SW480 (cell line): ENCODE measurements around the gene WDR46.
A peak's percentile ranks its signal among the peaks of the same experiment; 100 is the strongest.

Source experiments
- DNase-seq: peaks from one replicate; pipeline ENCODE4 v3.0.0-alpha.2; 2016; ENCODE audit warnings: low spot score

The WDR46 gene

DNA sequence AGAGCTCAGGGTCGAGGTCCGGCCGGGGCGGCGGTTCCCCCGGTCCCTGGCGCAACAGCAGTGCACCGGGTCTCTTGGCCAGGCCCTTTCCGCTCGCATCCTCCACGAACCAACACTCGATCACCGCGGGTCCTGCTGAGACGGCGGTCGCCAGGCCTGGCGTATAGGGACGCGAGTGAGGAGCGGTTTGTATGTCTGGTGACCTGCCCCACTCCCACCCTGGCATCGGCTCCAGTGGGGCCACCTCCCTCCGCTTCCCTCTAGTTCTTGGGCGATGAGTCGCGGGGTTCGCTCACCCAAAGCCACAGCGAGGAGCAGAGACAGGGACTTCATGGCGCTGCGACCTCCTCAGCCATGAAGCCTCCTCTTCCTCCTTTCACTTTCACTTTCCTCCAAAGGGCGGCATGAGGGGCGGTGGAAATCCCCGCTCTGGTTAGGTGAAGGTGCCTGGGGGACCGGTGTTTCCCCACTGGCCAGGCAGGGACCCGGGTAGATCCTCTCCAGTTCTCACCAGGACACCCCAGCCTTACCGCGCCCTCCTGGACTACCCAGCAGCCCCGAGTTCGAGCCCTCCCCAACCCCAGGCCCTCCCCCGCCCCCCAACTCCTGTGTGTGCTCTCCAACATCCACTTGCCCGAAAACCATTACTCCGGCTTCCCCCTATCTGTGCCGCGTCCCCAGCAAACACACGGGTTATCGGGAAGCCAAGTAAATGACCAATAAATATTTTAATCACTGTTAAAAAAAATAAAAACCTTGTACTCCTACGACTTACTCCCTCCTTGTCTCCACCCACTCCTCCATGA is 24.9 kb upstream of the WDR46 start, which contains the start of gene TAPBP:
TAPBP (minus strand) TSS at position 370 of the 806 bp plus-strand sequence; CDS start at position 333, 37 bp downstream.
- peak; percentile 62 for DNase-seq

DNA sequence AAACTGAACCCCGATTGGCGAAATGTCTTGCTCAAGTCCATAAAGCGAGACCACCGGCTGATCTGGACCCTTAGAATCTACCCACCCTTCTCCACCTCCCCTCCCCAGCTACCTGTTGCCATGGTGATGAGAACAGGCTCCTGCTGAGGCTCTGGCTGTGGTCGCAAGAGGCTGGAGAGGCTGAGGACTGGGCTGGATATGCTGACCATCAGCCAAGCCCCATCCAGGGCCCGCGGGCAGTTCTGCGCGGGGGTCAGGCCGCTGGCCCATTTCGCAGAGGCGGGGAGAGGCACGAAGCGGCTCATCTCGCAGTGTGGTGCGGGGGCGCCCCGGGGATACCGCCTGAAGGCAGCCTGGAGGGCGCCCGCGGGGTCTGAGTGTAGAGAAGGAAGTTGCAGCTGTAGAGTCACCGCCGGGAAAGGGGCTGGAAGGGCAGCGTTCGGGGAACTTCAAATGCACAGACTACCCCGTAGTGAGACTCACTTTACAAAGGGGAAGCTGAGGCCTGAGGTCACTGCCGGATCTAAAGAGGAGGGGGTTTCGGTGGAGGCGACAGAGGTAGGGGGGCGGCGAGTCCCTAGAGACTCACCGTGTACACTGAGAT is 24.2 kb upstream of the WDR46 start:
- no peak for DNase-seq

DNA sequence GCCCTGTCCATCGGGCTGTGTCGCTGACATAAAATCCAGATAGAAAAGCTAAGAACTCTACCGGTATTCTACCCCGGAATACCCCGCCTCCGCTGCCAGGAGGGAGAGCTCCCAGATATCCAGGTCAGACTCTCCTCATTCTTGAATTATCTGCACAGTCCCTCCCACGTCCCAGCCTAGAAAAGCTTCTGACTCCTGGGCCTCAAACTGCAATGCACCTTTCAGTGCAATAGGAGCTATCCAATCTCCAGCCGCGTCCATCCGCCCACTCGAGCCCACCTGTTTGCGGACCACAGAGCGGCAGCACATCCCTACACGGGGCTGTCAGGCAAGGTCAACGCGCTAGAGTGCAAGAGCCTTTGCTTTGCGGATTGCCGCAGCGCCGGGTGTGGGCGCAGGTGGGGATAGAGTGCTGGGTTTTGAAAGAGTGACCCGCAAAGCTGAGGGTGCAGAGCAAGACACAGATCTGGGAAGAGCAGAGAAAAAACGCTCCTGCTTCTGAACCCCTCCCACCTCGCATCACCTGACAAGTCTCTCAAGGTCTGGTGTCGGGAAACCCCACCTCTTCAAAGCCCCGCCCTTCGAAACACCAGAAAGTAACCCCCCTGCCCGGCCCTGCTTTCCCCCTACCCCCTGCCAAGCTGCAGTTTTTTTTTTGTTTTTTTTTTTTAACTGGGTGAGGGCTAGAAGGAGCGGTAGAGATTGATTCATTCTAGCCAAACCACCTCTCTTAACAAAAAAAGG is 23.5 kb upstream of the WDR46 start:
- DNase-seq = peak; percentile 78

DNA sequence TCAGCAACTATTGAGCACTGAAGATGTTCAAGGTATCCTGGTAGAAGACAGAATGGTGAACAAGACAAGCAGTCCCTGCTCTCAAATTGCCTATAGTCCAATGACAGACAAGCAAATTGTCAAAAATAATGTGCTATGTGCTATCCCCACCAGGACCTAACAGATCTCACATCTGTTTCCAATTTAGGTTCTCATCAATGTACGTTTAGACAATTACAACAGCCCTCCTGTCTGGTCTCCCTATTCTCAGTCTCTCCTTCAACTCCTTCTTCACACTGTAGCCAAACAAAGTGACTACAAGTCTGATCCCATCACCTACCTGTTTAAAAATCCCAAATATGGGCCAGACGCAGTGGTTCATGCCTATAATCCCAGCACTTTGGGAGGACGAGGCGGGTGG is 17.3 kb upstream of the WDR46 start:
- no peak for DNase-seq

DNA sequence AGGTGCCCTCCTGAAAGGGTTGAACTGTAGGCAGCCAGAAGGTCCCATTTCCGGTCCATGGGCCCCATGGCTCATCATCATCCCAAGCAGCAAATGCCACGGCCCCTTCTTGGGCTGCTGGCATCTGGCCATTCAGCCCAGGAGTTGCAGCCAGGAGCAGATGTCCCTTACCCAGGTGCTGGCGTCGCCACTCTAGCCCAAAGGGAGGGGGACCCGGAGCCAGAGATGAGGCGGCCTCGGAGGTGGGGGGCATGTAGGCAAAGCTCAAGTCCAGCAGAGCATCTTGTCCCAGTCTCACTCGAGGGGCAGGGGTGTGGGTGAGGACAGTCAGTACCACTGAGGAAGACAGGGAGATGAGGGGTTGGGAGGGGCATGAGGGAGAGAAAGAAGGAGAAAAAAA is 16.0 kb upstream of the WDR46 start:
- DNase-seq = no peak

DNA sequence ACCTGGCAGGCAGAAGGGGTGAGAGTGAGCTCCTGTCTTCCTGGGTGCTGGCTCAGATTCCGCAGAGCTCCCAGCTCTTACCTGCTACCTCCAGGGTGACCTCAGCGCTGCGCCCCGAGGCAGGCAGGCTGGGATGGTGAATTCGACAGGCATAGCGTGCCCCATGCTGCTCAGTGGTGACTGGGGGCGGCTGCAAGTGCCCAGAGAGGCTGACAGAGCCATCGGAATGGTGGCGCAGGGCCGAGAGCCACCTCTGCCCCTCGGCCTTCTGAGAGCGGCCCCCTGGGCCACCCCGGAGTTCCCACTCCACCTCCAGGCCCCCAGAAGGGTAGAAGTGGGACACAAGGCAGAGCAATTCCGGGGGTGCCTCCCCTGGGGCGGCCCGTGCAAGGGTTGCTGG is 15.2 kb upstream of the WDR46 start:
- DNase-seq = no peak

DNA sequence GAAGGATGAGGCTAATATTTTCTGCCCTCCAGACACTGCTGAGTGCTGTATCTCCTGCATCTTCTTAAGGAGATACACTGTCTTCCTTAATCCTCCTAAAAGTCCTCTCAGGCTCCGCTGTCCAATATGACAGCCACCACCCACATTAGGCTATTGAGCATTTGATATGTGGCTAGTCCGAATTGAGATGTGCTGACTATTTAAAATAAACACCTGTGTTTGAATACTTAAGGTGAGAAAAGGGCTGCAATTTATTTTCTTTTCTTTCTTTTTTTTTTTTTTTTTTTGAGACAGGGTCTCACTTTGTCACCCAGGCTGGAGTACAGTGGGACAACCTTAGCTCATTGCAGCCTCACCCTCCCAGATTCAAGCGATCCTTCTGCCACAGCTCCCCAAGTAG is 12.8 kb upstream of the WDR46 start:
- no peak for DNase-seq

DNA sequence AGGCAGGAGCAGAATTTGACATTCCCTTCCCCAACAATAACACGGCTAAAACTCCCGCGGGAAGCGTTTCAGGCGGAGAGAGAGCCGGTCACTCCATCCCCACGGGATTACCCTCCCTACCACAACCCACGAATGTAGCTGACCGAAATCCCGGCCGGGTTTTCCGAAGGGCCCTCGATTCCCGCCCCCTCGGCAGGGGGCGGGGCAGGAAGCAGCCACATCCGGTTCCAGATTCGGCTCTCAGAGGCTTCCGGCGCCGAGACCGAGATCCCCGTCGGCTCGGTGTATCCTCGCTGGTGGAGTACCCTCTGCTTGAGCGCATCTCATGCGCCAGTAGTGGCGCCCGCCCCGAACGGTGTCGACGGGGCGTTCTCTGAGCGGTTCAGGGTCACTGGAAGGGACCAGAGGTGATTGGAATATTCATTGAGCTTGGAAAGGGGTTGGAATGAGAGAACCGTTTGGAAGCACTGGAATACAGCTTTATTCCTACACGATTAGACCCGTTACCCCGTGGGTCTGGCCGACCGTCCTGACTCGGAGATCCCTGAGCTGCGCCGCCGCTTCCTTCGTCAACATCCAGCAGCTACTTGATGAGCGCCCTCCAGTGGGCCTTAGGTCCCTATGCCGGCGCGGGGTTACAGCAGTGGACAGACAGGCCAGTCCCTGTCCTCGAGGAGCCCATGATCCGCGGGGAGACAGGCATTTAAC is 10.4 kb upstream of the WDR46 start:
- DNase-seq = peak; percentile 91

DNA sequence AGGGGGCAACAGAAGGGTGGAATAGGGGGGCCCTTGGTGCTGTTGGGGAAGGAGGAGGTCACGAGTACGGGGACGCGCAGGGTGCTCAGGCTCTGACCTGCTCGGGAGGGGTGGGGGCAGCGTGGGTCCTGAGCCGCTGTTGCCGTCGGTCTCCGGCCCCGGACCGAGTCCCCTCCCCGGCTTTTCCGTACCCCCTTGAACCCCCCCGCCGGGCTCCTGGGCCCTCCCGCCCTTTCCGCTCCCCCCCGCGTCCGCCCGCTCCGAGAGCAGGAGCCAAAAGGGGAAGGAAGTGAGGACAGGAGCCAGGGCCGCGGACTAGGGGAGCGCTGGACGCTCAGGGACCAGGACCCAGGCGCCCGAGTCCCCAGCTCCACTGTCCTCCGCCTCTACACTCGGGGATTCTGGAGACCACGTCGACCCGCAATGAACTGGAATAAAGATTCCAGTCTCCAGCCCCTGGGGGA is 9.8 kb upstream of the WDR46 start, which contains the start of gene RGL2:
RGL2 (minus strand) TSS at position 170 of the 464 bp plus-strand sequence. CDS start 332 bp downstream, outside the sequence.
- DNase-seq = peak; percentile 16

DNA sequence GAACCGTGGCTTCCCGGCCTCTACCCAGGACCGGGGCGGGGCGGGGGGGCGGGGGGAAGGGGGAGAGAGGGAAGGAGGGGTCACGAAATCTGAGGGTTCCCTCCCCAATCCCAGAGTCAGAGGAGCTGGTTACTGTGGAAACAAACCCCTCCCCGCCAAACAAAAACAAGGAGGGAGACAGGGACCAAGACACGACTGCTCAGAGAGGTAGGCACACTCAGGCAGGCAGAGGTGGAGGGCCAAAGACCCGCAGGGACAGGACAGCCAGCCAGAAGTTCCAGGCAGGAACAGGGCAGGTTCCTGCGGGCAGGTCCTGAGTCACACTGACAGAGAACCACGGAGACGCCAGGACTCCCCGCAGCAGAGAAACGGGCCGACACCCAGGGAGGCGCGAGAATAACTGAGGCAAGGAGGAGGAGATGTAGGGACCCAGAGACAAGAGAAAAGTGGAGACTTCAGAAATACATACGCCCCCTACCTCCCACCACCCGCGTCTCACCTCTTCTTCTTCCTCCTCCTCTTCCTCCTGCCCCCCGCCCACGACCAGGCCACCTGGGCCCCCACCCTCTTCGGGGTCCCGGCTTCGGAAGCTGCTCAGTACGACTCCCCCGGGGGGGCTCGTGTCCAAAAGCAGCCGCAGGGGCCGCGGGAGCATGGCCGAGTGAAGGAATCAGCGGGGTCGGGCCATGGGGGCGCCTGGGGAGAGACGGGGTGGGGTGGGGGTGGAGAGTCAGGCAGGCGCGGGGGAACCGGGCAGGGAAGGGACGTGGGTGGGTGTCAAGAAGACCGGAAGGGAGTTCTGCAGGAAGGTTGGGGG is 9.1 kb upstream of the WDR46 start:
- DNase-seq = peak; percentile 71

DNA sequence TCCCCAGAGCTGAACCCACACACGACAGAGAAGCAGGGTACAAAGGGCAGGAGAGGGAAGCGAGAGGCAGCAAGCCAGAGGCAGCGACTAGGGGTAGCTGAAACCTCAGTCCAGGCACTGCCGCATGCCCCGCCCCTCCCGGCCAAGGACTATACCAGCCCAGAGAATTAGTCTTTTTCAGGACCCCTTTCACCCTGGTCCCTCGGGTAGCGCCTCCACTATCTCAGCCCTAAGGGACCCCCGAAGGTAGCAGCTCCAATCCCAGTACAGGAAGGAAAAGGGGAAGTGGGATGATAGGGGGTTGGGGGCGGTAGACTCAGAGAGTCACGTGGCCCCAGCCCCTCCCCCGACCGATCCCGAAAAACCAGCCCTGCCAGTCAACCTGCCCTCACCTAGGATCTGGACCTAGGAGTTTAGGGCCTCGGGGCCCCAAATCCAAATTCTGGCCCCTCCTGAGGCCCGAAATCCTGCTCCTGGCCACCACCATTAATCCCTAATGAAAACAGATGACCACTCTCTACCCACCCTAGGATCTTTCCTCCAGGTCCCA is 8.4 kb upstream of the WDR46 start:
- DNase-seq = no peak

DNA sequence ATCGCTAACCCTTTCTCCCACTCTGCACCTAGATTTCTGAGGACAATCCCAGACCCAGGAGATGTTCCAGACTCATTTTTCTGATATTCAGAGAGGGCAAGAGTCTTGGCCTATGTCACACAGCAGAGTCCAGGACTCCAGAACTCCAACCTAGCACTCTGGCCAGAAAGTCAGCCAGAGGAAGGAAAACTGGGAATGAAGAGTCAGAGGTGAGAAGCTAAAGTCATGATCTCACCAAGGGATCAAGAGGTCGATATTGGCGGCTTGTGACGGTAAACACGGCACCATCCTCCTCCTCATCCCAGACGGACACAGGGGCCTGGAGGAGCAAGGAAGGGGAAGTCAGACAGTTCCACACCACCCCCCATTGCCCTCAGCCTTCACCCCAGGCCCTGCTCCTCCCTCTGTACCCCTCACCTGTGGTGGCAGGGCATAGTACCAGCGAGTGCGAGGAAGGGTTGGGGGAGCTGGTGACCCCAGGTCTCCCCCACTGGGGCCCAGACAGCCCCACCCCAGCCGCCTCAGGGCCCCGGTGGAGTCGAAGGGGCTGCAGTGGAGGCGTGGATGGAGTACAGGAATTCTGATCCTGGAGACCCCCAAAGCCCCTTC is 7.9 kb upstream of the WDR46 start:
- DNase-seq = no peak

DNA sequence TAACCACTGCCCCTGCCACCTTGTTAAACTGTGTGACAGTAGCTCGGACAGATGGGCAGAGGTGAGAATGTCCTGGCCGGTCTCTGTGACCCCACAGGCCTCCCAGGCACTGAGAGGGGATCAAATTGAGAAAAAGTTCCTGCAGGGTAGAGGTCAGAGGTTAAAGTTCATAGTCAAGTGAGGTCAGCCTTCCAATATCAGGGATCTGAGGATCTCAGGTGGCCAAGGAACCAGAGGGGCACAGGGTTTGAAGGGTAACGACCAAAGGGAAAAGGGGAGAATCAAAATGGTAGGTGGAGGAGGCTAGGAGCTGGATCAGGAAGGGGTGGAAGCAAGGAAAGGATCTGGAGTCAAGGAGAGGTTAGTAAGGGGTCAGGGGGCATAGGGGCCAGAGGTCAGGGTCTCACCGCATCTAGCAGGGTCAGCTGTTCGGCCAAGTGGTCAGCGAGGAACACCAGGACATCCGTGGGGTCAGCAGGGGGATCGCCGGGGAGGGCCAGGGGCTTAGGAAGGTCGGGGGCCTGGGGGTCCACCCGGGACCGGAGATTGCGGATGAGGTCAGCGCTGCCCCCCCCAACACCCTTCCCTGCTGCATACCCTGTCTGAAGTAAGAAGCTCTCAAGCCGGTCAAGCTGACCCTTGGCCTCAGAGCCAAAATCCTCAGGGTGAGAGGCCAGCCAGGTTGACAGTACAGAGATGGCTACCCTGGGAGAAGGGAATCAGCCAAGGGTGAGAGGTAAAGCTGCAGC is 6.8 kb upstream of the WDR46 start:
- no peak for DNase-seq

DNA sequence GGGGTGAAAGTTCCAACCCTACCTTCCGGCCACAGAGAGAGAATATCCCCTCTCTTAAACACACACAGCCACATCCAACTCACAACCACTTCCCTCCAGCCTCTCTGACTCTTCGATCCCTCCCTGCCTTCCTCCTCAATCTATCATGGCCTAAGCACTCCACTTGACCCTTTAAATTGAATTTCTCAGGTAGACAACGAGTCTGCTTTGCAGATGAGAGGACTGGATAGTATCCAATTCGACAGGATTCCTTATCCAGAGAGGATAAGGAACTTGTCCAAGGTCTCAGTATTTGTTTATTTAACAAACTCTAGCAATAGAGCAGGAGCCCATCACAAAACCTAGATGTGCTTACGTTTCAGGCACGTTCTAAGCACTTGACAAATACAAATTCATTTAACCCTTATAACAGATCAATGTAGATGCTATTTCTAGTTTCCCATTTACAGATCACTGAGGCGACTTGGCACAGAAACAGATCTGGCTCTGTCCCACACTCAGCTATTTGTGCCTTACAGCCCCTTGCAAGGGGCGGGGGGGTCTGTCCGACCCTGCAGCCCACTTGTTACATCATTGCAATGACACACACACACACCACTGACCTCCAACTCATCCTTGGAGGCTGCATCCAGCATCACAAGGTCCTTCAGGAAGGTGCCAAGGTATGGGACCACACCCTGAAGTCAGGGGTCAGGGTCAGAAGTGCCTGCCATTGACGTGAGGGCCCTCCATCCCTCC is 5.2 kb upstream of the WDR46 start:
- no peak for DNase-seq

DNA sequence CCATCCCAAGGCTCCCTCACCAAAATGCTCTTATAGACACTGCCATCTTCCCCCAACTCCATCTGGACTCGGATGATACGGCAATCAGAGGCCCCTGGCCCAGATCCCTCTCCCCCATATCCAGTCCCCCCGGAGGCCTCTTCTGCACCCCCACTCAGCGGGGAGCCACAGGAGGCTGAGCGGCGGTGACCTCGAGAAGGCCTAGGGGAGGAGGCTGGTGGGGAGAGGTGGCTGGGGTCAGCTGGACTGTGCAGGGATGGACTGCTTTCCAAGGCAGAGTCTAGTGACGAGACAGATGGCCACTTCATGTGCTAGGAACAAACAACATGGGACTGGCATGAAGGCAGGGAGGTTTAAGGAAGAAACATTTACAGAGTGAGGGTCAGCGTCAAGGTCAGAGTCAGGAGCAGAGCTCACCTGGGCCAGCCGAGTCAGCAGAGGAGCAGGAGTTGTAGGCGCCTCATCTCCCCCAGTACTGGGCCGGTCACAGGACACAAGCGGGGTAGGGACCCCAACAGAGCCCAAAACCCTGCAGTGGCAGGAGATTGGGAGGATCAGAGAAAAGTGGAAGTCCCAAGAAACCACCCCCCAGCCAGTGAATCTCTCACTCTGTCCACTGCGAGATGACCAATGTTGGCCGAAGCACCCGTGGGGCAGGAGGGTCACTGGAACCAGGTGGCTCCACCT is 4.1 kb upstream of the WDR46 start:
- DNase-seq = no peak

DNA sequence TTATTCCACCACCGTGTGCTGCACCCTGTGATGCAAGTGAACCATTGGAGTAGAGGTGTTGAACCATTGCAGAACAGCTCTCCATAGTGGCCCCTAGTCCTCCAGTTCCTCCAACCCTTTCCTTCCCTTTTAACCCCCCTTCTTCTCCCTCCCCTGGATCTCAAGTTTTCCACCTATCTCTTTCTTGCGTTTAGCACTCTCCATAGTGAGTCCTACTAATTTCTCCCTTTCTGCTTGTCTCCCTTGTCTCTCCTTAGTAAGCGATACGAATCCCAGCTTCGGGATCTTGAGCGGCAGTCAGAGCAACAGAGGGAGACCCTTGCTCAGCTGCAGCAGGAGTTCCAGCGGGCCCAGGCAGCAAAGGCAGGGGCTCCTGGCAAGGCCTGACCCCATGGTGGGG is 1.4 kb upstream of the WDR46 start:
- DNase-seq = no peak

DNA sequence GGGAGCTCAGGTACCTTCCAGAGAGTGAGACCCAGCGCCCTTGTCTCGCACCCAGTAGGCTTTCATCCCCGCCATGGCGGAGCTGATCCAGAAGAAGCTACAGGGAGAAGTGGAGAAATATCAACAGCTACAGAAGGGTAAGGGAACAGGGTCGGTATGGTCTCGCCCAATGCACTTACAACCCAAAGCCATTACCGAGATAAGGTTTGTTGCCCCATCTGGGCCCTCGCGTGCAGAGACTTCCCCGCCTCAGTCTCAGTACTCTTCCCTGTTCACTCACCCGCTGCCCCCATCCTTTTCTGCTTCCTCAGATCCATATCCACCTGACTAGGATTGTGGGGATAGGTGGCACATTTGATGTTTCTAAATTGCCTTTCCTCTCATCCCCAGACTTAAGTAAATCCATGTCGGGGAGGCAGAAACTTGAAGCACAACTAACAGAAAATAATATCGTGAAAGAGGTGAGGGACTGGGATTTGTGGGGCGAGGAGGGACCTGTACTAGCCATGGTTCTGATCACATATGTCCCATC is 811 bp upstream of the WDR46 start:
- no peak for DNase-seq
